ENCODE measurements around the gene IFITM10. TPM values are rescaled to one million over a fixed set of nuclear protein-coding genes. Genes with fewer than 3 reads are reported as not detected.

Gene IFITM10
- total RNA-seq, 2 experiments from 2014 or later, result 0.22 to 0.31 TPM

Other genes with a start within 250 kb of the IFITM10 start
- gene DUSP8, start 178.3 kb downstream of the IFITM10 start, total RNA-seq, result 1 to 10 TPM; 2.9 to 3.0 TPM
- not detected for gene KRTAP5-1, start 165.3 kb downstream of the IFITM10 start, total RNA-seq
- not detected for gene KRTAP5-2, start 152.3 kb downstream of the IFITM10 start, total RNA-seq
- not detected for gene KRTAP5-3, start 142.1 kb downstream of the IFITM10 start, total RNA-seq
- gene KRTAP5-4, start 128.5 kb downstream of the IFITM10 start, total RNA-seq, result not detected
- not detected for gene KRTAP5-5, start 120.8 kb downstream of the IFITM10 start, total RNA-seq
- gene KRTAP5-6, start 53.4 kb downstream of the IFITM10 start, total RNA-seq, result not detected
- 10 to 100 TPM; 30.1 to 34.5 TPM for gene CTSD, start 13.3 kb upstream of the IFITM10 start, total RNA-seq
- gene SYT8, start 84.4 kb upstream of the IFITM10 start, total RNA-seq, result not detected
- gene TNNI2, start 88.4 kb upstream of the IFITM10 start, total RNA-seq, result not detected
- 10 to 100 TPM; 42.4 to 42.9 TPM for gene LSP1, start 102.5 kb upstream of the IFITM10 start, total RNA-seq
- under 1 TPM; 0.07 to 0.12 TPM for gene PRR33, start 141.3 kb upstream of the IFITM10 start, total RNA-seq
- gene TNNT3, start 169.1 kb upstream of the IFITM10 start, total RNA-seq, result 1 to 10 TPM; 2.3 to 3.3 TPM
- 100 to 1,000 TPM; 125 to 127 TPM for gene MRPL23, start 196.7 kb upstream of the IFITM10 start, total RNA-seq
- not detected for gene H19, start 247.2 kb upstream of the IFITM10 start, total RNA-seq

Data from activated naive CD4-positive, alpha-beta T cell treated with anti-CD3 and anti-CD28 coated beads for 36 hours (primary cell).